GM12892 (cell line): ENCODE measurements around the gene C3orf49.

ENCODE experiments used
- DNase-seq: peaks from one replicate; pipeline ENCODE4 v3.0.0; 2011; ENCODE audit not compliant: insufficient read length
- FAIRE-seq: peaks from 2 replicates; lab custom pipeline; 2011; peaks lifted over from hg19 to GRCh38; lab: Jason Lieb, UNC
- POLR2A ChIP-seq: IDR thresholded peaks from 2 replicates; pipeline ENCODE4 v1.6.1; 2011; ENCODE audit warnings: low read depth, low read length, control low read depth
- POLR2AphosphoS5 ChIP-seq: IDR thresholded peaks from 2 replicates; pipeline ENCODE4 v1.6.1; 2011; ENCODE audit warnings: low read depth, low read length, control low read depth
- TAF1 ChIP-seq: IDR thresholded peaks from 2 replicates; pipeline ENCODE4 v1.6.1; 2011; ENCODE audit warnings: low read depth, mild to moderate bottlenecking, control low read depth, low read length, borderline replicate concordance

Gene C3orf49

DNA sequence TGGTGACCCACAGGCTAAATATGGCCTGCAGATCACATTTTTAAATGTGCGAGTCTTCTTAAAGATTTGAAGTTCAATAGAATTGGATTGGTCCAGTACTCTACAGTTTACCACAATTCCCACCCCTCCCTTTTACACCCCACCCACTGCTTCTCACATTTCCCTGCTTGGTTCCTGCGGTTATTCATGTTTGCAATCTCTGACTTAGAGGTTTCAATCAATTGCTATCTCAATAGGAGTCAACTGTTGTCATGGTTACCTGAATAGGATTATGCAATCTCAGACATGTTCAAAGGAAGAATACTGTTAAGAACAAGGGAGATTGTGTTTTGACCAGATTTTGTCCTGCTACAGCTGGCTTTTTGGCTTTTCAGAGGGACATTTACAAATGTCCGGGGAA, 4.9 kb upstream of the C3orf49 start:
- DNase-seq, result no peak
- TF ChIP-seq POLR2A (no peak), POLR2AphosphoS5 (no peak), TAF1 (no peak)
- no peak for FAIRE-seq

DNA sequence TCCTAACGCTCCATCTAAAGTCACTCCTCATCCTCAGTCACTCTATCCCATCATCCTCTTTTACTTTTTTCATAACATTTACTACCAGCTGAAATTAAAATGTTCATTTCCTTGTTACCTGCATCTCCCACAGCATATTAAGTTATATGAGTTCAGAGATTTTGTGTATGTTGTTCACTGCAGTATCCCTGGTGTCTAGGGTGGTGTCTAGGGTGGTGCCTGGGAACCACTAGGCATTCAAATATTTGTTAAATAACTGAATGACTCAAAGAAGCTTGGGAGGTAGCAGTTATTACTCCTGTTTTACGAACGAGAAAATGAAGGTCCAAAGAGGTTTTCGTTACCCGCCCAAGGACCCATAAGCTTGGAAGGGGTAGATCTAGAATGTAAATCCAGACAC, 1.9 kb upstream of the C3orf49 start:
- DNase-seq (no peak), FAIRE-seq (no peak)
- no peak for TF ChIP-seq TAF1
- no peak for TF ChIP-seq POLR2A
- no peak for TF ChIP-seq POLR2AphosphoS5

DNA sequence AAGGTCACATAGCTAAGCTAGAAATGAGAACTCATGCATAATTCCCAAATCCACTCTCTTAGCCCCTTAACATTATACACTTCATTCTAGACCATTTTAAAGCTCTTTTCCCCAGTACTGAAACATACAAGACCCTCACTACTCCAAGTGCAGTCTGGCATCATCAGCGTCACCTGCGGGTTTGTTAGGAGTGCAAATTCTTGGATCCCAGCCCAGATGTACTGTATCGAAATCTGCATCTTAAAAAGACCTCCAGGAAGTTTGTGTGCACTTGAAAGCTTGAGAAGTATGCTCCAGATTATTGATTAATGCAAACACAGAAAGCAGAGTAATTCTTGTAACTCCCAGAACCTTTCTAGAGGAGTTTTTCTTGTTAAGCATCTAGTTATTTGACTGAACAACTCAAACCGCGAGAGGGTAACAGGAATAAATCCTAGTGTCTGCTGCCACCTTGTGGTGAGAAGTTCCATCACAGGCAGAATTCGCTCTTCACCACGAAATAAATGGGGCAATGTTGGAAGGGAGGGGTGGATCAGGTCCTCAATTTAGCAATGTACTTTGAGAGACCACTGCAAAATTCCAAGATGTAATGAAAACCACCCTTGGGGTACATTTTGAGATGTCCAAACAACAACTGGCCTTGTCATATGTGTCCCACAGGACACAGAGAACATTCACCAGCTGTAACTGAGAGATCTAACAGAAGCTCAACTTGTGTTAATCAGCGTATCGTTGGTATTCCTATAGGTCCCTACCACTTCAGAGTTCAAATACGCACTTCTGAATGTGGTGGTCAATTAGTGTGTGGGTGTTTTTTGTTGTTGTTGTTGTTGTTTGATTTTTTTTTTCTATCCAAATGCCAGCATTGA, 583 bp upstream of the C3orf49 start:
- FAIRE-seq (peak; percentile 98), DNase-seq (peak; percentile 19)
- TF ChIP-seq TAF1 (no peak), POLR2AphosphoS5 (no peak), POLR2A (no peak)

DNA sequence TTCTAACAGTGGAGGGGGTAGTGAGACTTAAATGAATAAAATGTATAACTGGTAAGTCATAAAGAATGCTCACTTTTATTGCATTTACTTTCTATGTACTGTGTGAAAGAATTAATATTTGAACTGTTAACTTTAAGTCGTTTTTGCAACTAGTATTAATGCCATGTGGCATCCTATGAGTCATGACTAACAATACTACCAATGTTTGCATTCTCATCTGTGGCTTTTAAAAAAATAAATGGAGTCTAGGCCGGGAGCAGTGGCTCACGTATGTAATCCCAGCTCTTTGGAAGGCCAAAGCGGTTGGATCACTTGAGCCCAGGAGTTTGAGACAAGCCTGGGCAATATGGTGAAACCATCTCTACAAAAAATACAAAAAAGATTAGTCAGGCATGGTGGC, 5.2 kb downstream of the C3orf49 start:
- FAIRE-seq, result no peak
- no peak for TF ChIP-seq TAF1
- no peak for TF ChIP-seq POLR2A
- no peak for TF ChIP-seq POLR2AphosphoS5
- no peak for DNase-seq

DNA sequence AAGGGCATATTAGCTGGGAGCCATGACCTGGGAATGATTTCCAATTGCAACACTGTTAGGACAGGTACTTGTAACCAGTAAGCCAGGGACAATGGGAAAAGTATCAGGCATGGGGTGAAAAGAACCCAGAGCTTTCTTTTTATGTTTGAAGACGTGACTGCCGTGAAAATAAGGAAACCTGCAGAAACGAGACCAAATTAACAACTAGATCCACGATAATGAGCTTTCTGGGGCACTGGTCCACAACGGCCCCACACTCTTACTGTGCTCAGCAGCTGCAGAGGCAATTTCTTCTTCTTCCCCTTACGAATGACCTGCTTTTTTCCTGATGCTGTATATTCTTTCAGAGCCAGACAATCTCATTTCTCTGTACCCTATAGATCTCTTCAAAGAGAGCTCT, 11.4 kb downstream of the C3orf49 start:
- DNase-seq (no peak), FAIRE-seq (no peak)
- TF ChIP-seq POLR2AphosphoS5 (no peak), TAF1 (no peak), POLR2A (no peak)

DNA sequence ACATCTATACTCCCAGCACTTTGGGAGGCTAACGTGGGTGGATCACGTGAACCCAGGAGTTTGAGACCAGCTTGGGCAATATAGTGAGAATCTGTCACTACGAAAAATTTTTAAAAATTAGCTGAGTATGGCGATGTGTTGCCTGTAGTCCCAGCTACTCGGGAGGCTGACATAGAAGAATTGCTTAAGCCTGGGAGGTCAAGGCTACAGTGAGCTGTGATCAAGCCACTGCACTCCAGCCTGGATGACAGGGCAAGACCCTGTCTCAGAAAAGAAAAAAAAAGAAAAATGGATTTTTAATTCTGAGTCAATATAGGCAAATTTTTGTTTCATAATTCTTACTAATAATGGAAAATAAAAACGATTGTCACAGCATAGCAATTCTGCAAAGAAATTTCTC, 13.3 kb downstream of the C3orf49 start:
- no peak for TF ChIP-seq POLR2AphosphoS5
- no peak for TF ChIP-seq TAF1
- TF ChIP-seq POLR2A, result no peak
- no peak for FAIRE-seq
- no peak for DNase-seq

DNA sequence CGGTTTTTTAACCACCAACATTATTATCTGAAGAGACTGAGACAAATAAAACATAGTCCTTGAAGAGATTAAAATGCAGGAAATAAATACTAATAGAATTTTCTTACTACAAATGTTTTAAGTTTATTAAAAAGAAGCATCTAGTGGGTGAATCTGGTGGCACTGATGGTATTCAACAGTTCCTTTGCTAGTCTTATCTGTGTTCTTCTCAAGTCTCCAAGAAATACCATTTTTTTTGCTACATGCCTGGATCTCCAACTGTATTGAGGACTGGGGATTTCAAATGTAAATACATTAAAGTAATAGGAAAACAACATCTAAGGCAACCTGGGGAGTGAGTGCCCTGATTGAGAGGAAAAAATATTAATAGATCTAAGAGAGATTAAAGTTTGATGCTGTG, 22.6 kb downstream of the C3orf49 start:
- no peak for DNase-seq
- no peak for FAIRE-seq
- TF ChIP-seq POLR2A (no peak), POLR2AphosphoS5 (no peak), TAF1 (no peak)

DNA sequence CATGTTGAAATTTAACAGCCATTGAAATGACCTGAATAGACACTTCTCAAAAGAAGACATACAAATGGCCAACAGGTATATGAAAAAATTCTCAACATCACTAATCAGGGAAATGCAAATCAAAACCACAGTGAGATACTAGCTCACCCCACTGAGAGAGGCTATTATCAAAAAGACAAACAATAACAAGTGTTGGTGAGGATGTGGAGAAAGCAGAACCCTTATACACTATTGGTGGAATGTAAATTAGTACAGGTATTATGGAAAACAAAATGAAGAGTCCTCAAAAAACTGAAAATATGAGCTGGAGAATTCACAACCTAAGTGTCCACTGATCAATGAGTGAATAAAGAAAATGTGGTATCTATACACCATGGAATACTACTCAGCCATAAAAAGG, 23.0 kb downstream of the C3orf49 start:
- no peak for FAIRE-seq

DNA sequence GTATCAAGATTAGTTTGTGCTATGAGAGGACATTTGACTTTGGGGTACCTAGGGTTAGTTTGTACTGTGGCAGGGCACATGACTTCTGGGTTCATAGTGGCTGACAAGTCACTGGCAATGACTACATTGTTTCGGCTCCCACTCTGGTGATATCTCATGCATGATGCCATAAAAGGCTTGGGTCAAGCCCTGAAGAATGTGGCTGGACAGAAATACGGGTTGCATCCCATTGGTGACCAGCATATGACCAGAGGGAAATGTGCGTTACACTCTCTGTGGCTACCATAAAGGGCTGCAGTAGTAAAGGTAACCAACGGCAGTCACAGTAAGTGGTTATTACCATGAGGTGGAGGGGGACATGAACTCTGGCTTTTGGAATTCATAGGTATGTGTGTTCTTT, 26.1 kb downstream of the C3orf49 start:
- no peak for DNase-seq
- TF ChIP-seq POLR2AphosphoS5, result no peak
- no peak for TF ChIP-seq TAF1
- no peak for TF ChIP-seq POLR2A
- FAIRE-seq, result no peak

More for the DNA sequence above, 23.0 kb downstream of the C3orf49 start:
- TF ChIP-seq TAF1 (no peak), POLR2AphosphoS5 (no peak), POLR2A (no peak)
- no peak for DNase-seq

DNA sequence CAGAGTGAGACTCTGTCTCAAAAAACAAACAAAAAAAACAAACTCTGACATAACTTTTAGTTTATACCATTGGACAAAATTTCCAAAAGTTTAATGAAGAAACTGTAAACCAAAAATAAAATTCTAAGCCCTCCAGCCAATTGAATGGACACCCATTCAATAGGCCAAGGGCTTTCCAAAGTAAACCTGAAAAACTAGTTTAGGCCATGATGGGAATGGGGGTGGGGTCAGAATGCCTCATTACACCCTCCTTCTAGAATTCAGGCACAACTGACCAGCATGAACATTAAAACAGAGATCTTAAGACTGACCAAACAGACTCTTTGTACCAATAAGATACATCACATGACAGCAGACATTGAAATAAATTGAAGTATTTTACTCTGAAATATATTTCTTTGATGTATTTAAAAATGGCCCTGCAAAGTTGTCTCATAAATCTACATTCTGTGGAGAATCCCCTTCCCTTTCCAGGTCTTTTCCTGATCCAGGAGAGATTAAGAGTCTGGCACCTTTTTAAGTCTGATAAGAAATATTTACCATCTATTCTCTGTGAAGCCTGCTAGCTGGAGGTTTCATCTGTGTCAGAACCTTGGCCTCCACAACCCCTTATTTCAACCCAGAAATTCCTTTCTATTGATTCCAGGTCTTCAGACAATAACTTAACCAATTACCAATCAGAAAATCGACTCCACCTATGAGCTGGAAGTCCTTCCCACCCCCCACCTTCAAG, 28.8 kb downstream of the C3orf49 start:
- no peak for TF ChIP-seq POLR2A
- FAIRE-seq (no peak), DNase-seq (no peak)

DNA sequence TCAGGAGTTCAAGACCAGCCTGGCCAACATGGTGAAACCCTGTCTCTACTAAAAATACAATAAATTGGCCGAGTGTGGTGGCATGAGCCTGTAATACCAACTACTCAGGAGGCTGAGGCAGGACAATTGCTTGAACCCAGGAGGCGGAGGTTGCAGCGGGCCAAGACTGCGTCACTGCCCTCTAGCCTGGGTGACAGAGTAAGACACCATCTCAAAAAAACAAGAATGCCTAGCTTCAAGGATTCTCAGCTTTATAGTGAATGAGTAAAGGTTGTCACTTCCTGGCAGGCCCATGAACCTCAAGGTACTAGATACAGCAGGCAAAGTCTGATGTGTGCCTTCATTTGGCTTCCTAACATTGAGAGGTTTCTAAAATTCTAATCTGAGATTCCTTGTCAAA, 30.1 kb downstream of the C3orf49 start:
- FAIRE-seq (no peak), DNase-seq (no peak)
- no peak for TF ChIP-seq POLR2AphosphoS5
- TF ChIP-seq POLR2A, result no peak
- TF ChIP-seq TAF1, result no peak

DNA sequence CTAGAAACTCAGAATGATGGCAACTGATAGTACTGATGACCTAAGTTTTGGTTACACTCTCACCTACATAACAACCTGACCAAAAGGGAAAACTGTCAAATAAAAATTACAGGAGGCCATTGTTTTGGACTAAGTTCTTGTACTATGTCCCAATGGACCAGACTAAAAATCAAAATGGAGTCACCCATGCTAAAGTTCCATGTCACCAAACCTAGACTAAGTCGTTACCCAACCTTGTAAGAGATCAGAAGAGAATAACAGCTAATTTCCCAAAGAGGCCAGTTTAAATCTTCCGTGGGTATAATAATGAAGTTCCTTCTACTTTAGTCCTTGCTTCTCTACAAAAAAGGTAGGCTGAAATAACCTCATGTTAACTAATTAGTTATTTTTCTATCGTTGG, 32.2 kb downstream of the C3orf49 start:
- no peak for DNase-seq
- TF ChIP-seq POLR2AphosphoS5 (no peak), POLR2A (no peak), TAF1 (no peak)
- FAIRE-seq, result no peak
